Karpas-422 (cell line): ENCODE data around the gene MPHOSPH9. TPM values are rescaled to one million over a fixed set of nuclear protein-coding genes. Genes with fewer than 3 reads are reported as not detected.
A peak's percentile ranks its signal among the peaks of the same experiment; 100 is the strongest.

ENCODE experiments used
- DNase-seq: peaks from one replicate; pipeline ENCODE4 v3.0.0-alpha.2; 2015
- H2AFZ ChIP-seq: fragments of 200-600 bp; sonication (generic); 2 replicates; pipeline ENCODE4 v1.6.1; 2014; ENCODE audit warnings: antibody characterized with exemption, low read length, mixed read lengths
- H3K27ac ChIP-seq: fragments of 200-600 bp; sonication (generic); 2 replicates; pipeline ENCODE4 v1.5.1; 2014; ENCODE audit warnings: mild to moderate bottlenecking, low read length, moderate library complexity
- H3K27me3 ChIP-seq: fragments of 200-600 bp; sonication (generic); 2 replicates; pipeline ENCODE4 v1.6.1; 2014; ENCODE audit warnings: low read length, mixed read lengths
- H3K36me3 ChIP-seq: fragments of 200-600 bp; sonication (generic); 2 replicates; pipeline ENCODE4 v1.6.1; 2014; ENCODE audit warnings: low read length, mixed read lengths; ENCODE audit not compliant: insufficient read depth
- H3K4me1 ChIP-seq: fragments of 200-600 bp; sonication (generic); 2 replicates; pipeline ENCODE4 v1.6.1; 2014; ENCODE audit warnings: mild to moderate bottlenecking, low read length, mixed read lengths
- H3K4me2 ChIP-seq: fragments of 200-600 bp; sonication (generic); 2 replicates; pipeline ENCODE4 v1.6.1; 2014; ENCODE audit warnings: low read length, low read depth, mild to moderate bottlenecking; ENCODE audit not compliant: poor library complexity, severe bottlenecking
- H3K4me3 ChIP-seq: fragments of 200-600 bp; sonication (generic); 2 replicates; pipeline ENCODE4 v1.5.1; 2014; ENCODE audit warnings: mild to moderate bottlenecking, antibody characterized with exemption, low read length, mixed read lengths
- H3K79me2 ChIP-seq: fragments of 200-600 bp; sonication (generic); 2 replicates; pipeline ENCODE4 v1.6.1; 2014; ENCODE audit warnings: mild to moderate bottlenecking, low read length, mixed read lengths
- H3K9ac ChIP-seq: fragments of 200-600 bp; sonication (generic); 2 replicates; pipeline ENCODE4 v1.6.0; 2014; ENCODE audit warnings: low read length
- H3K9me2 ChIP-seq: fragments of 200-600 bp; sonication (generic), shearing (Covaris generic); replicated peaks from 2 replicates; pipeline ENCODE4 v1.6.0; 2014; ENCODE audit warnings: mild to moderate bottlenecking, low read length, moderate library complexity; ENCODE audit not compliant: insufficient read depth
- H3K9me3 ChIP-seq: fragments of 300-700, 200-600 bp; sonication (generic); 2 replicates; pipeline ENCODE4 v1.6.1; 2014; ENCODE audit warnings: low read length, mixed read lengths
- H4K20me1 ChIP-seq: fragments of 200-600 bp; sonication (generic); 2 replicates; pipeline ENCODE4 v1.6.1; 2014; ENCODE audit warnings: mild to moderate bottlenecking, antibody characterized with exemption, low read length, low read depth; ENCODE audit not compliant: insufficient read depth
- total RNA-seq: library from RNA; depleted of rRNA; stranded (reverse); fragments of >200 nt; shearing (Covaris generic); gene quantifications from 2 replicates; pipeline ENCODE4 v1.2.3, GENCODE V29; 2014; ENCODE audit warnings: low replicate concordance; rRNA removed

The MPHOSPH9 gene, protein sequence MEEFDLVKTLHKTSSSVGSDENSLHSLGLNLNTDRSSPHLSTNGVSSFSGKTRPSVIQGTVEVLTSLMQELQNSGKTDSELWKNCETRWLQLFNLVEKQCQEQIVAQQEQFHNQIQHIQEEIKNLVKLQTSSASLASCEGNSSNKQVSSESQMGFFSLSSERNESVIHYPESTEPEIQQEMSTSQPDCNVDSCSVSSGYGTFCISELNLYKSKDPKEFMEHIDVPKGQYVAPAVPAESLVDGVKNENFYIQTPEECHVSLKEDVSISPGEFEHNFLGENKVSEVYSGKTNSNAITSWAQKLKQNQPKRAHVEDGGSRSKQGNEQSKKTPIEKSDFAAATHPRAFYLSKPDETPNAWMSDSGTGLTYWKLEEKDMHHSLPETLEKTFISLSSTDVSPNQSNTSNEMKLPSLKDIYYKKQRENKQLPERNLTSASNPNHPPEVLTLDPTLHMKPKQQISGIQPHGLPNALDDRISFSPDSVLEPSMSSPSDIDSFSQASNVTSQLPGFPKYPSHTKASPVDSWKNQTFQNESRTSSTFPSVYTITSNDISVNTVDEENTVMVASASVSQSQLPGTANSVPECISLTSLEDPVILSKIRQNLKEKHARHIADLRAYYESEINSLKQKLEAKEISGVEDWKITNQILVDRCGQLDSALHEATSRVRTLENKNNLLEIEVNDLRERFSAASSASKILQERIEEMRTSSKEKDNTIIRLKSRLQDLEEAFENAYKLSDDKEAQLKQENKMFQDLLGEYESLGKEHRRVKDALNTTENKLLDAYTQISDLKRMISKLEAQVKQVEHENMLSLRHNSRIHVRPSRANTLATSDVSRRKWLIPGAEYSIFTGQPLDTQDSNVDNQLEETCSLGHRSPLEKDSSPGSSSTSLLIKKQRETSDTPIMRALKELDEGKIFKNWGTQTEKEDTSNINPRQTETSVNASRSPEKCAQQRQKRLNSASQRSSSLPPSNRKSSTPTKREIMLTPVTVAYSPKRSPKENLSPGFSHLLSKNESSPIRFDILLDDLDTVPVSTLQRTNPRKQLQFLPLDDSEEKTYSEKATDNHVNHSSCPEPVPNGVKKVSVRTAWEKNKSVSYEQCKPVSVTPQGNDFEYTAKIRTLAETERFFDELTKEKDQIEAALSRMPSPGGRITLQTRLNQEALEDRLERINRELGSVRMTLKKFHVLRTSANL
- total RNA-seq = 61.7 and 84.9 TPM in 2 replicates

DNA sequence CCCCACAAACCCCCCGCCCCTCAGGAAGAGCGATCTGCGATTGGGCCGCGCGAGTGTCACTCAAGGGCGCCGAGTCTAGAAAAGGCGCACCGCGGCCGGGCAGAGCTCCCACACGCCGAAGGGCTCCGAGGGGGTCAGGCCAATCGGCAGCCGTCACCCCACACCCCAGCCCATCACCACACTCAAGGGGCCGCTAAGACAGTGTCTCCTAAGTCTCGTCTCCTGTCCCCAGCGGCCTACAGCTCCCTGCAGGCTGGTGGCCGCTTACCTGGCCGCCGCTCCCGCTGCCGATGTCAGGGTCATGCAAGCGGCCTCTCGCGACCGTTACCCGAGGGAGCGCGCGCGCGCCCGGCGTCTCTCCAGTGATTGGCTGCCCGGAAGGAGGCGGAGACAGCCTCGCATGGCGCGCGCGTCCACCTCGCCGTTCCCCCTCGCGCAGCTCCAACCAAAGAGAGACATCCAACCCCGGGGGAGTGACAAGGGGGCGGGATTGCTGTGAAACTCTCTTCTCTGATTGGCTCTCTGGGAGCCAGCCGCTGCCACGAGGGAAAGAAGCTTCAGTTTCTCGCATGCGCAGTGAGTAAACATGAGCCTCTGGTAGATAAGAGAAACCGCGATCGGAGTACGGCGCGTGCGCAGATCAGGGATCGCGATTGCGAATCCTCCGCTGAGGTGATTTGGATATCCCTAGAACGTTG, at the start of gene MPHOSPH9, which contains the start of gene MTRFR:
MPHOSPH9 (minus strand) TSS at position 335 of the 698 bp plus-strand sequence. CDS start 2,777 bp downstream, outside the sequence.
MTRFR (plus strand) TSS at position 630 of the 698 bp plus-strand sequence. CDS start 20,239 bp downstream, outside the sequence.
- no peaks in the 10 kb centered on the region for H4K20me1 ChIP-seq
- H3K27me3 ChIP-seq = no peaks in the 10 kb centered on the region
- peak; percentile 100 for DNase-seq
- peak within 1 kb of the TSS; percentile 80; the same call in 1 of the 2 replicates for H2AFZ ChIP-seq
- H3K4me3 ChIP-seq = peak within 1 kb of the TSS; percentile 96
- H3K9me3 ChIP-seq = no peaks in the 10 kb centered on the region
- H3K79me2 ChIP-seq = peaks cover 78% of the 10 kb centered on the region
- H3K9me2 ChIP-seq = no peaks in the 10 kb centered on the region
- peak within 1 kb of the TSS; percentile 72 for H3K27ac ChIP-seq
- peak within 1 kb of the TSS; percentile 88 for H3K9ac ChIP-seq
- H3K4me2 ChIP-seq = peak within 1 kb of the TSS; percentile 90
- H3K36me3 ChIP-seq = peaks cover 20% of the 10 kb centered on the region
- peaks cover 57% of the 10 kb centered on the region for H3K4me1 ChIP-seq

DNA sequence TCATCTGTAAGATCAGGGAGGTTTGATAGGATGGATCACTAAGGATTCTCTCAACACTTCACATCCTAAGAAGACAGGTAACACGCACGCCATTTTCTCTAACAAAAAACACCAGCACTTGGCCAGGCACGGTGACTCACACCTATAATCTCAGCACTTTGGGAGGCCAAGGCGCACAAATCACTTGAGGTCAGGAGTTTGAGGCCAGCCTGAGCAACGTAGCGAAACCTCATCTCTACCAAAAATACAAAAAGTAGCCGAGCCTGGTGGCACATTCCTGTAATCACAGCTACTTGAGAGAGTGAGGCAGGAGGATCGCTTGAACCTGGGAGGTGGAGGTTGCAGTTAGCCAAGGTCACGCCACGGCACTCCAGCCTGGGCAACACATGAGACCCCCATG, 49.2 kb upstream of the MPHOSPH9 start:
- Histone ChIP-seq H3K4me2 (no peak overlapping the region), H2AFZ (no peak overlapping the region), H4K20me1 (no peaks in the 10 kb centered on the region), H3K4me1 (peaks cover 10% of the 10 kb centered on the region), H3K27me3 (no peaks in the 10 kb centered on the region), H3K9me3 (no peaks in the 10 kb centered on the region), H3K9me2 (no peaks in the 10 kb centered on the region), H3K36me3 (no peaks in the 10 kb centered on the region), H3K9ac (no peak overlapping the region), H3K4me3 (no peak overlapping the region), H3K79me2 (no peaks in the 10 kb centered on the region), H3K27ac (no peak overlapping the region)
- DNase-seq = no peak

DNA sequence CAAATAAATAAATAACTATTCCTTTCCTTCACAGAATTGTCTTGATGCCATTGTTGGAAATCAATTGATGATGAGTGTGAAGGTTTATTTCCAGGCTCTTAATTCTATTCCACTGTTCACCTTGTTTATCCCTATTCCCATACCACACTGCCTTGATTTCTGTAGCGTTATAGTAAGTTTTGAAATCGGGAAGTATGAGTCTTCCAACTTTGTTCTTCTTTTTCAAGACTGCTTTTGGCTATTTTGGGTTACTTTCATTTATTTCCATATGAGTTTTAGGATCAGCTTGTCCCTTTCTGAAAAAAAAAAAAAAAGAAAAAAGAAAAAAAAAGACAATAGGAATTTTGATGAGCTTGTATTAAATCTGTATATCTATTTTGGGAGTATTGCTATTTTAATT, 48.0 kb upstream of the MPHOSPH9 start:
- Histone ChIP-seq H4K20me1 (no peaks in the 10 kb centered on the region), H3K9ac (no peak overlapping the region), H3K4me3 (no peak overlapping the region), H3K27me3 (no peaks in the 10 kb centered on the region), H3K9me2 (no peaks in the 10 kb centered on the region), H3K4me2 (no peak overlapping the region), H2AFZ (no peak overlapping the region), H3K9me3 (no peaks in the 10 kb centered on the region), H3K79me2 (no peaks in the 10 kb centered on the region), H3K36me3 (no peaks in the 10 kb centered on the region), H3K27ac (no peak overlapping the region), H3K4me1 (peaks cover 7% of the 10 kb centered on the region)
- DNase-seq = no peak

DNA sequence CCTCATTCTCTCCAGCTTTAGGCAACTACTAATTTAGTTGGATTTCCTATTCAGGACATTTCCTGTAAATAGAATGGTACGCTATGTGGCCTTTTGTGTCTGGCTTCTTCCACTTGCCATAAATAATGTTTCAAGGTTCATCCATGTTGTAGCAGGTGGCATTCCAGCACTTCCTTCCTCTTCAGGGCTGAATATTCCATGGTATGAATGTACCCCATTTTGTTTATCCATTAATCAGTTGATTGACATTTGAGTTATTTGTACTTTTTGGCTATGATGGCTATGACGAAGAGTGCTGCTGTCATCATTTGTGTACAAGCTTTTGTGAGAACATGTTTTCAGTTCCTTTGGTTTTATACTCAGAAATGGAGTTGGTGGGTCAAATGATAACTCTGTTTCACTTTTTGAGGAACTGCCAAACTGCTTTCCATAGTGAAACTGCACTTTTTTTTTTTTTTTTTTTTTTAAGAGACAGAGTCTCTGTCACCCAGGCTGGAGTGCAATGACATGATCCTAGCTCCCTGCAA, 45.2 kb upstream of the MPHOSPH9 start:
- Histone ChIP-seq H2AFZ (peak overlapping the region; percentile 75), H3K4me2 (peak overlapping the region; percentile 52)

DNA sequence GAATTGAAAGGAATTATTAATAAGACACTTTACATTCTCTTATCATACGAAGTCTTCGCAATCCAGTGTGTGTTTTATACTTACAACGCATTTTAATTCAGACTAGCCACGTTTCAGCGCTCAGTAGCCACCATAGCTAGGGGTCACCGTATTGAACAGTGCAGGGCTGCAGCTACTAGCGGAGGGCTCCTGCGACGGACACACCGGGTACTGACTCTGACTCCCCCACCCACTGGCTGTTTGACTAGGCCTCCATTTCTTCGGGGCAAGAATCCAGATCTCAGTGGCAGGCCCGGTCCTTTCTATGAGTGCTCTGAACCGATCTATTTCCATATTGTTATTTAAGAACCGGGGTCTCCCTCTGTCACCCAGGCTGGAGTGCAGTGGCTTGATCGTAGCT, 40.2 kb upstream of the MPHOSPH9 start:
- DNase-seq = no peak
- H3K9me3 ChIP-seq = no peaks in the 10 kb centered on the region
- no peak overlapping the region for H3K4me2 ChIP-seq
- no peak overlapping the region for H3K4me3 ChIP-seq
- H4K20me1 ChIP-seq = no peaks in the 10 kb centered on the region
- H3K27me3 ChIP-seq = no peaks in the 10 kb centered on the region
- no peak overlapping the region for H2AFZ ChIP-seq
- H3K9me2 ChIP-seq = no peaks in the 10 kb centered on the region
- peaks cover 26% of the 10 kb centered on the region for H3K79me2 ChIP-seq
- no peak overlapping the region for H3K27ac ChIP-seq
- no peak overlapping the region for H3K9ac ChIP-seq
- H3K4me1 ChIP-seq = peaks cover 23% of the 10 kb centered on the region
- no peaks in the 10 kb centered on the region for H3K36me3 ChIP-seq

More for the DNA sequence above, 45.2 kb upstream of the MPHOSPH9 start:
- Histone ChIP-seq H3K27ac (peak overlapping the region; percentile 16; the same call in 1 of the 2 replicates), H4K20me1 (no peaks in the 10 kb centered on the region), H3K36me3 (no peaks in the 10 kb centered on the region), H3K4me3 (no peak overlapping the region; the same call in 1 of the 2 replicates), H3K79me2 (no peaks in the 10 kb centered on the region), H3K27me3 (no peaks in the 10 kb centered on the region), H3K4me1 (peaks cover 7% of the 10 kb centered on the region), H3K9ac (0 out of 2 replicates have a peak overlapping the region, but pooled peaks have one; percentile 10), H3K9me2 (no peaks in the 10 kb centered on the region), H3K9me3 (no peaks in the 10 kb centered on the region)
- peak; percentile 79 for DNase-seq

DNA sequence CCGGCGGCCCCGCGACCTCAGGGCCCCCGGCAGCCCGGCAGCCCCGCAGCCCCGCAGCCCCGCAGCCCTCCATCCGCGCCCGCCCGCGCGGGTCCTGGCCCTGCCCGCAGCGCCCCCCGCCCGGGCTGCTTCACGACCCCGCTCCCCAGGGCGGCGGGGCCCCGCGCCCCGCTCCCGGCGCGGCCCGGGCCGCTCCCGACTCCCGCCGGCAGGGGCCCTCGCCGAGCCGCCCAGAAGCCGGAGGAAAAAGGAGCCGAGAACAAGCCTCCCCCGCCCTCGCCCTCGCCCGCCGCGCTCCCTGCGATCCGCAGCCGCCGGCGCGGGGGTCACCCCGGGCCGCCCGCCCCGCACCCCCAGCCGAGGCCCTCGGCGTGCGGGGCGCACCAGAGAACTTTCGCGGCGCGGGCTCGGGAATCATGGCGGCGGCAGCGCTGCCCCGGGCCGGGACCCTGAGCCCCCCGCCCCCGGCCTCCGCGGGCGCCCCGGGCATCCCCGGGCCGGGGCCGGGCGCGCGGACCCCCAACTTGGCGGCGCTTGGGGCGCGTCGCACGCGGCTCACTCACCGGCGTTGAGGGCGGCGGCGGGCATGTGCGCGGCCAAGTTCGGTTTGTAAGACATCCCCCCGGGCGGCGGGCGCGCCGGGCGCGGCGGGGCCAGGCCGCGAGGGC, 38.2 kb upstream of the MPHOSPH9 start:
- no peaks in the 10 kb centered on the region for H3K36me3 ChIP-seq
- DNase-seq = peak; percentile 90
- peaks cover 21% of the 10 kb centered on the region for H3K4me1 ChIP-seq
- H2AFZ ChIP-seq = no peak overlapping the region
- H4K20me1 ChIP-seq = no peaks in the 10 kb centered on the region
- no peaks in the 10 kb centered on the region for H3K9me3 ChIP-seq
- no peaks in the 10 kb centered on the region for H3K9me2 ChIP-seq
- peaks cover 40% of the 10 kb centered on the region for H3K79me2 ChIP-seq
- peak overlapping the region; percentile 99 for H3K4me2 ChIP-seq
- H3K9ac ChIP-seq = peak overlapping the region; percentile 95
- H3K4me3 ChIP-seq = peak overlapping the region; percentile 98
- no peak overlapping the region for H3K27ac ChIP-seq
- H3K27me3 ChIP-seq = no peaks in the 10 kb centered on the region
